Measurements from ENCODE around the gene PARP3.
"Not testable (repeated sequence)": the region's sequence is repeated elsewhere in the genome, so short reads cannot be mapped to it uniquely, and the experiment has no call there.

Gene PARP3

DNA sequence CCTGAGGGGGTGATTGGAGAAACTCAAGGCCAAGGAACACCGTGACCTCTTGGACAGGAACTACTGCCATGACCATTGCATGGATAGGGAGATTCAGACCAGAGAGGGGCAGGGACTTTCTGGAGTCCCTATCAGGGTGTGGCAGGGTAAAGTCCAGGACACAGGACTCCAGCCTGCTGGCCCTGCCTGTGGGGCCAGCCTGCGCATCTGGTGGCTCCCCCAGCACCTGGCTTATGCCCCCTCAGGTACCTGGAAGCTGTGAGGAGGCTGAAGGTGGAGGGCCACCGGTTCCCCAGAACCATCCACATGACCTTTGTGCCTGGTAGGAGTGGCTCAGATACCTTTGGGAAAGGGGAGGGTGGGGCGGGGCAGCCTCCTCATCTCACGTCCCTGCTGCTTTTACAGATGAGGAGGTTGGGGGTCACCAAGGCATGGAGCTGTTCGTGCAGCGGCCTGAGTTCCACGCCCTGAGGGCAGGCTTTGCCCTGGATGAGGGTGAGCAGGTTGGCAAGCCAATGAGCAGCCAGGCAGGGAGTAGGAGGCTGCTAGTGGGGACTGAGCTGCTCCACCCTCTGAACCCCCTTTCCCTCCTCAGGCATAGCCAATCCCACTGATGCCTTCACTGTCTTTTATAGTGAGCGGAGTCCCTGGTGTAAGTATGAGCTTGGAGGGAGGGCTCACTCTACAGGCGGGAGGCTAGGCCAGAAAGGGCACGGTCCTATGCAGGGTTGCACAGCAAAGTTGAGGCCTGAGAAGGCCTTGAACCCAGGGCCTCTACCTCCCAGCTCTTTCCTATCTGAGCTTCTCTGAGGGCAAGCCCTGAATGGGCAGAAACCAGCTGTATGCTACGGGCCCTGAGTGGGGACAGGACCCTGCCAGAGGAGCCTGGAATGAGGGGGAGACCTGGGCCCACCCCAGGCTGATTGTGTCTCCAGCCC is 44.1 kb downstream of the PARP3 start:
- no peak for DNase-seq (ENCODE audit: low spot score)

DNA sequence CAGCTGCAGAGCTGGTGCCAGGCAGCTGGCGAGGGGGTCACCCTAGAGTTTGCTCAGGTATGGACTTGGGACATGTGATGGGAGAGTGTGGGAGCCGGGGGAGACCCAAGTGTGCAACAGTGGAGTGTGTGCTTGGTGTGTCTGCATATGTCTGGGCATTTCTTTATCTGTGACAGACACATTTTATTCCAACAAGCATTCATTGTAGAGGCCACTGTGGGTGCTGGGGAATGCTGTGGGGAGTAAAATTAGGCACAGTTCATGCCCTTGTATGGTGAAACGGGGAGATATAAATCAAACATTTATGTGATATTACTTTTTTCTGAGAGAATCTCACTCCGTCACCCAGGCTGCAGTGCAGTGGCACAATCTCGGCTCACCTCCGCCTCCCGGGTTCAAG is 45.4 kb downstream of the PARP3 start:
- DNase-seq (ENCODE audit: low spot score) = no peak

DNA sequence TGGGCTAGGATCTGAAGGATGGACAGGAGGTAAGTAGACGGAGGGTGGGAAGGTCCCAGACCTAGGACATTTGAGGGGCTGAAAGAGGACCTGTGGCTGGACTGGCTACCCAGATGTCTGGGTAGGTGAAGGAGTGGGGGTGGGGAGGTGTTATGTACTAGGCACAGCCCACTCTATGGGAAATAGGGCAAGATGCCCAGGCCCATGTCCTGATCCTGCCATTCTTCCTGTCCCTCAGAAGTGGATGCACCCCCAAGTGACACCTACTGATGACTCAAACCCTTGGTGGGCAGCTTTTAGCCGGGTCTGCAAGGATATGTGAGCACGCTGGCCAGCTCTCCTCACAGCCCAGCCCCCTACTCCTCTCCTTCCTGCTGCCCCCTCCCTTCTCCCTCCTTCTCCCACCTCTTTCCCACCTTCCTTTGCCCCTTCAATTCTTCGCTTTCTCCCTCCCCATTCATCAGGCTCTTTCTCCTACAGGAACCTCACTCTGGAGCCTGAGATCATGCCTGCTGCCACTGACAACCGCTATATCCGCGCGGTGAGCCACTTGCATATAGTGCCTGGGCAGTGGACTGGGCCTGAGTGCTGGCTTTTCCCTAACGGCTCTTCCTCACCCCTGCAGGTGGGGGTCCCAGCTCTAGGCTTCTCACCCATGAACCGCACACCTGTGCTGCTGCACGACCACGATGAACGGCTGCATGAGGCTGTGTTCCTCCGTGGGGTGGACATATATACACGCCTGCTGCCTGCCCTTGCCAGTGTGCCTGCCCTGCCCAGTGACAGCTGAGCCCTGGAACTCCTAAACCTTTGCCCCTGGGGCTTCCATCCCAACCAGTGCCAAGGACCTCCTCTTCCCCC is 46.4 kb downstream of the PARP3 start:
- DNase-seq (ENCODE audit: low spot score) = no peak

GRCh38 chr3:51990501-51990971 is 48.4 kb downstream of the PARP3 start:
- not testable (repeated sequence) for DNase-seq (ENCODE audit: low spot score)

DNA sequence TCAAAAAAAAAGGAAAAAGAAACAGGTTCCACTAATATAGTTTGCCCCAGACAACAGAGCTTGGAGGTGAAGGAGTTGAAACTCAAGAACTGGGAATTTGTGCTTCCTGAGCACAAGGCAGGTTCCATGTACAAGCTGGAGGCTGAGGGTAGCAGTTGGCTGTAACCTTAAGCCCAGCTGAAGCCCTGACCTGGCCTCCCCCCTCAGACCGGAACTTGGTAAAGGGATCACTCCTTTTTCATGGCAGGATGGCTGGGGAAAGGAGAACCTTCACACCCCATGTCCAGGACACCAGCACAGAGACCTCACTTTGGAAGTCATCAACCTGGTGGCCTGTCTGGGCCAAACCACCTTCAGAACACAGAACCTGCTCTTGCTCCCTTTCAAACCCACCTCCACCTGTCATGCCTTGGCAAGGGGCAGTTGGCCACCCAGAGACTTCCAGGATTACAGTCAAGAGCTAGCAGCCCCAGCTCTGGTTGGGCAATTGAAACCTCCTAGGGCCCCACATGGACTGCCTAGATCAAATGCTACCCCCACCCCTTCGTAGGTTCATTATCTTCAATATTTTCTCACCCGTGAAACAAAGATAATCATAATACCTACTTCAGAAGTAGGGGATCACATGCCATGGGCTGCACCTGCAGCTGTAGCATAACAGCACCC is 50.0 kb downstream of the PARP3 start:
- DNase-seq (ENCODE audit: low spot score) = no peak

- DNase-seq (ENCODE audit: low spot score) = not testable (repeated sequence)
Observed at GRCh38 chr3:51993657-51994056, 51.5 kb downstream of the PARP3 start.

DNA sequence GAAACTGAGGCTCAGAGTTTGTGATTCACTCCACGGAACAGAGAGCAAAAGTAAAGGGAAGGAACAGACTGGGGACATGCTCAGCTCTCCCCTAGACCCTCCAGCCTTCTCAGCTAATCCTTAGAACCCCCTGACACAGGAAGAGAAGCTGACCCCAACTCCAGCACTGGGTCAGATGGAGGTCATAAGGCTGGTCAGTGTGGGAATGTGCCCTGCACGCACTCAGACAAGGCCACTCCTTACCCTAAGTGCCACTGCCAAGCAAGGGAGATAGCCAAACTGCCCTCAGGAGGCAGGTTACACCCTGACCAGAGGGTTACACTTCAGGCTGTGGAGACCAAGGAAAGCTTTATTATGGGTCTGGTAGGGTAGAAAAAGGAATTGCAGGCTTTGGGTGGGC is 52.4 kb downstream of the PARP3 start:
- no peak for DNase-seq (ENCODE audit: low spot score)

- DNase-seq (ENCODE audit: low spot score) = peak; percentile 93
Observed at GRCh38 chr3:51995346-51996163, 53.4 kb downstream of the PARP3 start, which contains the start of gene RPL29. TSS of gene RPL29 (minus strand) at chr3:51995895. CDS start at chr3:51995461, 434 bp downstream.

DNA sequence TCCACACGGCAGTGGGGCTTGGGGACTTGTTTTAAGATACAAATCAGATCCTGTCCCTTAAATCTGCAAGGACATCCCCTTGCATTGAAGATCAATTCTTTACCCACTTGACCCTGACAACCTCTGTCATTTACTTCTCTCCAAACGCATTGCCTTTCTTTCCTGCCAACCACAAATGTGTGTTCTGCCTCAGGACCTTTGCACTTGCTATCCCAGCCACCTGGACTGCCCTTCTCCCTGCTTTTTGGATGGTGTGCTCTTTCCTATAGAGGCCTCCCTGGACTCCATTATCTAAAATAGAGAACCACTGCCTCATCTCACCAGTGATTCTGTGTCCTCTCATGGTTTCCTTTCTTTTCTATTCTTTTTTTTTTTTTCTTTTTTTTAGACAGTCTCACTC is 55.0 kb downstream of the PARP3 start:
- no peak for DNase-seq (ENCODE audit: low spot score)

DNA sequence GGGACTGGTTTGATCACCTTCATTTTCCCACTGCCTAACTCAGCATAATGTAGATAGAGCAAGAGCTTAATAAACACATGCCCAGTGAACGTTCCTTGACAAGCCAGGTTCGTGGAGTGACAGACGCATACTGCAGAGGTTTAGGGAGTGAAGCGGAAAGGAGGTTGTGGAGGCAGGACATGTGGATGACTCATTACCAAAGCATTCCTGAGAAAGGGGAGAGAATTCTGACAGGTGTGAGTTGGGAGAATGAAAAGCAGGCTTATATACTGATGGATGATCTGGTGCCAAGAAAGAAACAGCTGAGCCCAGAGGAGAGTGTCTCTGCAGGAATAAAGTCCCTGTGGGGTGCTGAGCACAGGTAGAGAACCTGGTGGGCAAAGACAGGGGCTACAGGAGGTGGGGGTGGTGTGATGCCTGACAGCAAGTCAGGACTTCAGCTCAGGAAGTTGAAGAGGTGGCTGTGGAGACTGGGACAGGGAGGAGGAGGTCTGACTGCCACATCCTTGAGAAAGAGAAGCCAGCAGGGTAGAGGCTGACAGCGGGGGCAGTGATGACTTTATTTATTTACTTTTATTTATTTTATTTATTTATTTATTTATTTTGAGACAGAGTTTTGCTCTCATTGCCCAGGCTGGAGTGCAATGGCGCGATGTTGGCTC is 55.9 kb downstream of the PARP3 start:
- DNase-seq (ENCODE audit: low spot score) = no peak

Measured in pons (tissue), 1 donor.